GM21390 (cell line): Measurements from ENCODE around the gene SLC31A2.
"Not testable (repeated sequence)": the region's sequence is repeated elsewhere in the genome, so short reads cannot be mapped to it uniquely, and the experiment has no call there.

Source experiments
- ATAC-seq: cut with Tn5 transposase; IDR thresholded peaks from one replicate; pipeline ENCODE4 v1.9.1; 2021; ENCODE audit not compliant: unreplicated experiment

SLC31A2 gene

GRCh38 chr9:113149561-113149960 is 1.2 kb upstream of the SLC31A2 start:
- not testable (repeated sequence) for ATAC-seq

- ATAC-seq = no peak
Observed at GRCh38 chr9:113151696-113152630, 1.2 kb downstream of the SLC31A2 start.

GRCh38 chr9:113152699-113153098 is 1.9 kb downstream of the SLC31A2 start:
- no peak for ATAC-seq

GRCh38 chr9:113153599-113153998 is 2.8 kb downstream of the SLC31A2 start:
- no peak for ATAC-seq

GRCh38 chr9:113154471-113154870 is 3.7 kb downstream of the SLC31A2 start:
- ATAC-seq = no peak

GRCh38 chr9:113154946-113155345 is 4.1 kb downstream of the SLC31A2 start:
- no peak for ATAC-seq

GRCh38 chr9:113155911-113156588 is 5.2 kb downstream of the SLC31A2 start:
- no peak for ATAC-seq

GRCh38 chr9:113156880-113157279 is 6.1 kb downstream of the SLC31A2 start:
- ATAC-seq = no peak

GRCh38 chr9:113158446-113158845 is 7.6 kb downstream of the SLC31A2 start:
- no peak for ATAC-seq

GRCh38 chr9:113160571-113160970 is 9.8 kb downstream of the SLC31A2 start:
- ATAC-seq = no peak

GRCh38 chr9:113163001-113163400 is 12.2 kb downstream of the SLC31A2 start:
- no peak for ATAC-seq

GRCh38 chr9:113164536-113165300 is 13.9 kb downstream of the SLC31A2 start:
- ATAC-seq = no peak

- no peak for ATAC-seq
Observed at GRCh38 chr9:113166039-113166438, 15.2 kb downstream of the SLC31A2 start.

- ATAC-seq = no peak
Observed at GRCh38 chr9:113168809-113169208, 18.0 kb downstream of the SLC31A2 start.

GRCh38 chr9:113173341-113173740 is 22.5 kb downstream of the SLC31A2 start:
- no peak for ATAC-seq

- ATAC-seq = no peak
Observed at GRCh38 chr9:113176803-113177202, 26.0 kb downstream of the SLC31A2 start.

- no peak for ATAC-seq
Observed at GRCh38 chr9:113177251-113177650, 26.4 kb downstream of the SLC31A2 start.

- no peak for ATAC-seq
Observed at GRCh38 chr9:113178087-113178486, 27.3 kb downstream of the SLC31A2 start.

GRCh38 chr9:113179839-113180238 is 29.0 kb downstream of the SLC31A2 start:
- ATAC-seq = peak; percentile 81

- no peak for ATAC-seq
Observed at GRCh38 chr9:113181165-113181564, 30.4 kb downstream of the SLC31A2 start.

- no peak for ATAC-seq
Observed at GRCh38 chr9:113183956-113184488, 33.2 kb downstream of the SLC31A2 start.
